OCI-LY7 (cell line): ENCODE data around the gene GIGYF1.

Experiments used
- CTCF ChIP-seq: fragments of 200-600 bp; sonication (generic); conservative IDR thresholded peaks from 2 replicates; pipeline ENCODE4 v1.5.1; 2014; ENCODE audit warnings: mild to moderate bottlenecking, antibody characterized with exemption, low read length, moderate library complexity, mixed read lengths
- EZH2phosphoT487 ChIP-seq: fragments of 200-600 bp; sonication (generic); IDR thresholded peaks from 2 replicates; pipeline ENCODE4 v1.6.1; 2018; ENCODE audit warnings: low read depth, borderline replicate concordance, mild to moderate bottlenecking, mixed run types, antibody characterized with exemption, low read length, moderate library complexity, mixed read lengths

DNA sequence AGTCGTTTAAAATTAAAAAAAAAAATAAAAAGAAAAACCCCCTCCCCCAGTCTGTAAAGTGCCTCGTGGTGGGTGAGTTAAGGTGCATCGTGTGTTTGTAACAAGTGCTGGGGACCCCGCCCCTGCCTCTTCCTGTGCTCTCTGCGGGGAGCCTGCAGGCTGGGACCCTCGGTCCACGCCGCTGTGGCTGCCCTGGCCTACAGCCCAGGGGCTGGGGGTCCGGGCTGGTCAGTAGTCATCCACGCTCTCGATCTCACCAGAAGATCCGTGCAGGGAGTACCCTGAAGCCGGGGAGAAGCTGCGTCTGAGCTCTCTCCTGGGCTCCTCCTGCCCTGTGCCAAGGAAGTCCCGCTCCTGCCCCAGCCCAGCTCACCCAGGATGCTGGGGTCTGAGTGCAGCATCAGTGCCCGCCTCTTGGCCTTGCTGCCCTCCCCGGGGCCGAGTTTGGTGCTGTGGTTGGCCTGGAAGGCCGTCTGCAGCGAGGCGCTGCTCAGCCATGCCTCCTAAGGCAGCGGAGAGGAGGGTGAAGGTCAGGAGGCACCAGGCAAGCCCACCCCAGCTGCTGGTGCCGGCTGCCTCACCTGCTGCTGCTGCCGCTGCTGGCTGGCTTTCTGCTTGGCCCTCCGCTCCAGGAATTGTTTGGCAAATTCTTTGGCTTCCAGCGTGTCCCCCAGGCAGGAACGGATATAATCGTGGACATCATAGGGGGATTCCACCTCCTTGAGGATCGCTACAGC is 12.4 kb downstream of the GIGYF1 start:
- no peak for TF ChIP-seq CTCF
- TF ChIP-seq EZH2phosphoT487: no peak
